Keratinocyte (primary cell): Measurements from ENCODE around the gene MMP24OS. TPM values are rescaled to one million over a fixed set of nuclear protein-coding genes. Genes with fewer than 3 reads are reported as not detected.

Experiments used
- DNase-seq: peaks from one replicate; pipeline ENCODE4 v3.0.0-alpha.2; 2011; ENCODE audit warnings: low read depth, missing footprints, low spot score
- FAIRE-seq: peaks from 2 replicates; lab custom pipeline; 2011; peaks lifted over from hg19 to GRCh38; lab: Jason Lieb, UNC
- H2AFZ ChIP-seq: 2 replicates; pipeline ENCODE4 v1.6.0; 2012; ENCODE audit warnings: low read length, control low read depth, inconsistent platforms; ENCODE audit not compliant: control insufficient read depth
- H3K27ac ChIP-seq: 2 replicates; pipeline ENCODE4 v1.5.1; 2011; ENCODE audit warnings: low read length; ENCODE audit not compliant: control insufficient read depth, insufficient read depth
- H3K27me3 ChIP-seq: 3 replicates; pipeline ENCODE4 v1.6.0; 2011; ENCODE audit warnings: low read length; ENCODE audit not compliant: control insufficient read depth, insufficient read depth; ENCODE audit errors: extremely low read depth
- H3K36me3 ChIP-seq, 2 experiments: 2 replicates in 1 of 2; 3 replicates in 1 of 2; pipeline ENCODE4 v1.5.1; 2011; ENCODE audit warnings: low read length in 2 of 2, mild to moderate bottlenecking in 1 of 2; ENCODE audit not compliant: control insufficient read depth in 2 of 2, insufficient read depth in 2 of 2; ENCODE audit errors: extremely low read depth in 1 of 2
- H3K4me1 ChIP-seq: 3 replicates; pipeline ENCODE4 v1.5.1; 2011; ENCODE audit warnings: low read length; ENCODE audit not compliant: control insufficient read depth, insufficient read depth; ENCODE audit errors: extremely low read depth
- H3K4me2 ChIP-seq: 3 replicates; pipeline ENCODE4 v1.6.0; 2011; ENCODE audit warnings: low read depth, low read length; ENCODE audit not compliant: control insufficient read depth, insufficient read depth; ENCODE audit errors: extremely low read depth
- H3K4me3 ChIP-seq, 3 experiments: fragments of 200-600 bp in 1 of 3; sonication (generic) in 1 of 3; 2 replicates in 2 of 3; 3 replicates in 1 of 3; pipeline ENCODE4 v1.5.1; 2011 to 2016; ENCODE audit warnings: low read length in 3 of 3, mild to moderate bottlenecking in 3 of 3, control low read depth in 2 of 3, inconsistent platforms in 1 of 3, low read depth in 1 of 3, mixed read lengths in 1 of 3, mixed run types in 1 of 3, moderate library complexity in 1 of 3; ENCODE audit not compliant: control insufficient read depth in 2 of 3, insufficient read depth in 2 of 3; ENCODE audit errors: extremely low read depth in 1 of 3
- H3K79me2 ChIP-seq: 2 replicates; pipeline ENCODE4 v1.6.0; 2012; ENCODE audit warnings: low read length; ENCODE audit not compliant: control insufficient read depth, insufficient read depth
- H3K9ac ChIP-seq: 3 replicates; pipeline ENCODE4 v1.6.0; 2011; ENCODE audit warnings: low read length; ENCODE audit not compliant: control insufficient read depth, insufficient read depth; ENCODE audit errors: extremely low read depth
- H3K9me1 ChIP-seq: 3 replicates; pipeline ENCODE4 v1.6.0; 2011; ENCODE audit warnings: low read length; ENCODE audit not compliant: control insufficient read depth, insufficient read depth; ENCODE audit errors: extremely low read depth
- H3K9me3 ChIP-seq: 2 replicates; pipeline ENCODE4 v1.5.1; 2012; ENCODE audit warnings: low read depth, low read length; ENCODE audit not compliant: control insufficient read depth
- H4K20me1 ChIP-seq: 3 replicates; pipeline ENCODE4 v1.6.0; 2011; ENCODE audit warnings: low read length; ENCODE audit not compliant: control insufficient read depth, insufficient read depth; ENCODE audit errors: extremely low read depth
- CTCF ChIP-seq, 3 experiments: IDR thresholded peaks in 1 of 3; conservative IDR thresholded peaks in 1 of 3; optimal IDR thresholded peaks in 1 of 3; 2 replicates in 2 of 3; 3 replicates in 1 of 3; pipeline versions ENCODE3 to v1.5.1; 2011; ENCODE audit warnings: low read length in 3 of 3, mild to moderate bottlenecking in 3 of 3, moderate library complexity in 2 of 3, control low read depth in 1 of 3, inconsistent platforms in 1 of 3; ENCODE audit not compliant: insufficient read depth in 2 of 3; ENCODE audit errors: extremely low read depth in 1 of 3
- EZH2 ChIP-seq: IDR thresholded peaks from one replicate; pipeline ENCODE4 v1.6.1; 2012; ENCODE audit warnings: inconsistent platforms, mild to moderate bottlenecking, low read length, moderate library complexity
- dilution Hi-C: fragments of 300-500 bp; cut with MboI; formaldehyde crosslinking; loops from one replicate; pipeline ENCODE4 v1.7.0; 2020; ENCODE audit warnings: low sequenced_read_pairs; ENCODE audit not compliant: extremely low pct_ligation_motif_present
- polyA plus RNA-seq, 5 experiments: library from polyadenylated mRNA; depleted of rRNA in 3 of 5; stranded (reverse) in 3 of 5; stranded (forward) in 1 of 5; unstranded in 1 of 5; fragments of >200 nt; gene quantifications; 1 replicate in 1 of 5; 2 replicates in 3 of 5; 3 replicates in 1 of 5; pipeline versions ENCODE4 v1.2.1 to v1.2.3, GENCODE V29; 2011 to 2012; ENCODE audit warnings: missing spikeins in 2 of 5, low read depth in 1 of 5, low replicate concordance in 1 of 5

The MMP24OS gene
- polyA plus RNA-seq, 1 donor (not counting 4 experiments of a cell fraction or from before 2014, with no cell fraction given), result 19.5 TPM

- H3K9me3 ChIP-seq, result no peaks in the 10 kb centered on the region
- H3K36me3 ChIP-seq, result no peaks in the 10 kb centered on the region
- no peak for DNase-seq
- no peak for TF ChIP-seq EZH2
- TF ChIP-seq CTCF (optimal IDR thresholded peaks at IDR 0.05 in 1 of 3, IDR thresholded peaks at IDR 0.05 in 1 of 3, conservative IDR thresholded peaks at IDR 0.05 in 1 of 3; ENCODE audit: extremely low read depth in 1 of 3, insufficient read depth in 2 of 3, low read length in 3 of 3), result no peak
- no peaks in the 10 kb centered on the region for H3K4me1 ChIP-seq
- no peak overlapping the region for H3K27ac ChIP-seq
- H3K4me2 ChIP-seq, result no peak overlapping the region
- H3K9me1 ChIP-seq, result no peaks in the 10 kb centered on the region
- no peaks in the 10 kb centered on the region for H4K20me1 ChIP-seq
- H3K9ac ChIP-seq, result no peak overlapping the region
- no peaks in the 10 kb centered on the region for H3K79me2 ChIP-seq
- dilution Hi-C loops, result no loop called here
- no peak for FAIRE-seq
- no peak overlapping the region for H3K4me3 ChIP-seq
- H3K27me3 ChIP-seq, result peaks cover 10% of the 10 kb centered on the region
- H2AFZ ChIP-seq, result no peak overlapping the region
Measured at GRCh38 chr20:35243317-35243716, 34.6 kb downstream of the MMP24OS start.

DNA sequence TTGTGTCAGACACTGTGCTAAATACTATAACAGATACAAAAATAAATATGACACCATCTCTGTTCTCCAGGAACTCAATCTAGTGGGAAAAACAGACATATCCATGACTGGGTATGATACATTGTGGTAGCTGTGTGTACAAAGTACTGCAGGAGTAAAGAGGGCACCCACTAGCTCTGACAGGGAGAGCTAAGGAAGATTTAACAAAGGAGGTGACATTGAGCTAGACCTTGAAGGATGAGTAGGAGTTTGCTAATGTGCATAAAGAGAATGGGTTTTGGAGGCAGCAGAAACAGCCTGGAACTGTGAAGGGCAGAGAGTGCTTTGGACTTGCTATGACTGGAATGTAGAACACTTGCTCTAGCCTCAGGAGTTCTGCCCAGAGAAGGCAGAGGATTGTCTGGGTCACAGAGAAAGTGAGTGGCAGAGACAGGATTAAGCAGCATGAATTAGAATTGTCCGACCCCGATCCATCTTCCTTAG, 37.1 kb downstream of the MMP24OS start:
- H3K79me2 ChIP-seq, result no peaks in the 10 kb centered on the region
- TF ChIP-seq CTCF (optimal IDR thresholded peaks at IDR 0.05 in 1 of 3, IDR thresholded peaks at IDR 0.05 in 1 of 3, conservative IDR thresholded peaks at IDR 0.05 in 1 of 3; ENCODE audit: extremely low read depth in 1 of 3, insufficient read depth in 2 of 3, low read length in 3 of 3) (no peak), EZH2 (no peak)
- H2AFZ ChIP-seq, result no peak overlapping the region
- H3K27me3 ChIP-seq, result peaks cover 10% of the 10 kb centered on the region
- DNase-seq, result no peak
- H3K4me2 ChIP-seq, result no peak overlapping the region
- H3K4me1 ChIP-seq, result no peaks in the 10 kb centered on the region
- no peak overlapping the region for H3K27ac ChIP-seq
- H3K9me1 ChIP-seq, result no peaks in the 10 kb centered on the region
- dilution Hi-C loops, result no loop called here
- no peak overlapping the region for H3K4me3 ChIP-seq
- H4K20me1 ChIP-seq, result no peaks in the 10 kb centered on the region
- no peak overlapping the region for H3K9ac ChIP-seq
- H3K36me3 ChIP-seq, result no peaks in the 10 kb centered on the region
- no peaks in the 10 kb centered on the region for H3K9me3 ChIP-seq
- FAIRE-seq, result no peak
